GM20000 (cell line): Measurements from ENCODE around the gene SLC26A8.

ENCODE experiments used
- DNase-seq: peaks from one replicate; pipeline ENCODE4 v3.0.0; 2012; ENCODE audit warnings: low spot score
- TF ChIP-seq, protein P1 (sequence below): IDR thresholded peaks from 2 replicates; pipeline ENCODE4 v1.5.1; 2012; ENCODE audit warnings: mild to moderate bottlenecking, control low read depth; ENCODE audit errors: extremely low read depth, missing control alignments

SLC26A8 gene

DNA sequence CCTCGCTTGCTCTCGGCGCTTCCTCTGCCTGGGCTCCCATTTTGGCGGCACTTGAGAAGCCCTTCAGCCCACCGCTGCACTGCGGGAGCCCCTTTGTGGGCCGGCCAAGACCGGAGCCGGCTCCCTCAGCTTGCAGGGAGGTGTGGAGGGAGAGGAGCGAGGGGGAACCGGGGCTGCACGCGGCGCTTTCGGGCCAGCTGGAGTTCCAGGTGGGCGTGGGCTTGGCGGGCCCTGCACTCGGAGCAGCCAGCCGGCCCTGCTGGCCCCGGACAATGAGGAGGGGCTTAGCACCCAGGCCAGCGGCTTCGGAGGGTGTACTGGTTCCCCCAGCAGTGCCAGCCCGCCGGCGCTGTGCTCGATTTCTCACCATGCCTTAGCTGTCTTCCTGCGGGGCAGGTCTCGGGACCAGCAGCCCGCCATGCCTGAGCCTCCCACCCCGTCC is 93.3 kb downstream of the SLC26A8 start:
- TF ChIP-seq, protein P1, sequence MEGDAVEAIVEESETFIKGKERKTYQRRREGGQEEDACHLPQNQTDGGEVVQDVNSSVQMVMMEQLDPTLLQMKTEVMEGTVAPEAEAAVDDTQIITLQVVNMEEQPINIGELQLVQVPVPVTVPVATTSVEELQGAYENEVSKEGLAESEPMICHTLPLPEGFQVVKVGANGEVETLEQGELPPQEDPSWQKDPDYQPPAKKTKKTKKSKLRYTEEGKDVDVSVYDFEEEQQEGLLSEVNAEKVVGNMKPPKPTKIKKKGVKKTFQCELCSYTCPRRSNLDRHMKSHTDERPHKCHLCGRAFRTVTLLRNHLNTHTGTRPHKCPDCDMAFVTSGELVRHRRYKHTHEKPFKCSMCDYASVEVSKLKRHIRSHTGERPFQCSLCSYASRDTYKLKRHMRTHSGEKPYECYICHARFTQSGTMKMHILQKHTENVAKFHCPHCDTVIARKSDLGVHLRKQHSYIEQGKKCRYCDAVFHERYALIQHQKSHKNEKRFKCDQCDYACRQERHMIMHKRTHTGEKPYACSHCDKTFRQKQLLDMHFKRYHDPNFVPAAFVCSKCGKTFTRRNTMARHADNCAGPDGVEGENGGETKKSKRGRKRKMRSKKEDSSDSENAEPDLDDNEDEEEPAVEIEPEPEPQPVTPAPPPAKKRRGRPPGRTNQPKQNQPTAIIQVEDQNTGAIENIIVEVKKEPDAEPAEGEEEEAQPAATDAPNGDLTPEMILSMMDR: no peak

DNA sequence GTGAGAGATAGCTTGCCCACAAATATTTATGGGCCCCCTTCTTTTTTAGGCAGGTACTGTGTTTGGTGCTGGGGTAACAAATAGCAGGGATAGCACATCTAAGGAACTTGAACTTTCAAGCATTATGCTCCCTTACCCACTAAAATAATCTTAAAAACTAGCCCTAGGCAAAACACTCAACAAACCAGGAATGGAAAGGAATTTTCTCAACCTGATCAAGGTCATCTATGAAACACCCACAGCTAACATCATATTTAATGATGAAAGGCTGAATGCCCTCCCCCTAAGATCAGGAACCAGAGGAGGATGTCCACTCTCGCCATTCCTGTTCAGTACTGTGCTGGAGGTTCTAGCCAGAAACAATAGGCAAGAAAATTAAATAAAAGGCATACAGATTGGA is 94.8 kb downstream of the SLC26A8 start:
- DNase-seq: no peak
- TF ChIP-seq, protein P1: no peak

More for the DNA sequence above, 93.3 kb downstream of the SLC26A8 start:
- no peak for DNase-seq

DNA sequence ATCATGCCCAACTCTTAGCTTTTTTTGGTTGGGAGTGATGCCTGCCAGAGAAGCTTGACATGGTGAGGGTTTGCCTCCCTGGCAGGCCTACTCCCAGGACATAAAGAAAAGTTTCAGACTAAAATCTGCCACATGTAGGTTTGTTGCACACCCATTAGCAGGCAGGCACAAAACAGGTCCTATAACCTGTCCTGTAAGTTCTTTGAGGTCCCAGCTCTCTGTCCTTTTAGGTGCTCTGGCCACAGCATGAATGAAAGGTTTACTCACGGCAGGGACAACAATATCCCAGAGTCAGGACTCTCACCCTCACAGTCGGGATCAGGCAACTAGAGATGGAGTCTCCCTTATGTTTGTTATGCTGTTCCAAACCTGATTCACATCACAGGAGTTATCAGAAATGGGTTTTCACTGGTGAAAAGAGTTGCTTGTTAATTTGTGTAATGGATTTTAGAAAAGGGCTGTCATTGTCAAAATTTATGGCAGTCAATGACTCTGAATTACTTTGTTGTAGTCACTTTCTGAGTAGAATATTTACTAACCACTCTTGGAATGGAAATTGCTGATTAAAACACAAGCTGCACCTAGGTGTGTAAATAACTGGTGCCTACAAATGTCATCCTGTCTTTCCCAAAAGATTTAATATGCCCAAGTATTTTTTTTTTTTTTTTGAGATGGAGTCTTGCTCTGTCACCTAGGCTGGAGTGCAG is 97.8 kb downstream of the SLC26A8 start:
- TF ChIP-seq, protein P1: no peak
- no peak for DNase-seq

DNA sequence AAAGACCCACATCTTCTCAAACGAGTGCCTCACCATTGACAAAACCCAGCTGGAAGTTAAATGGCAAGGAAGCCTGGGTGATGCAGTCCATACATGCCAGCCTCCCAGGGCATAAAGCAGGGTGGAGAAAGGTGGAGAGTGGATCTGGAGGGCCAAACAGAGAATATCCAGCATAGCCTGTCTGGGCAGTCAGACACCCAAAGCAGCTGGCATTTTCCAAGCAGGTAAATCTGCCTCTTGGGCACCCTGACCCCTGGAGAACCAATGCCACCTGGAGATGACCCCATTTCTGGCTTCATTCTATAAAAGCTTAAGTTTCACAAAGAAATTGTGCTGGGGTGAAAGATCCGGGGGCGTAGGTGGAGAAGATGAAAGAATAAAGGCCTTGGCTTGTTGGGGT is 98.5 kb downstream of the SLC26A8 start:
- no peak for DNase-seq
- TF ChIP-seq, protein P1: no peak

DNA sequence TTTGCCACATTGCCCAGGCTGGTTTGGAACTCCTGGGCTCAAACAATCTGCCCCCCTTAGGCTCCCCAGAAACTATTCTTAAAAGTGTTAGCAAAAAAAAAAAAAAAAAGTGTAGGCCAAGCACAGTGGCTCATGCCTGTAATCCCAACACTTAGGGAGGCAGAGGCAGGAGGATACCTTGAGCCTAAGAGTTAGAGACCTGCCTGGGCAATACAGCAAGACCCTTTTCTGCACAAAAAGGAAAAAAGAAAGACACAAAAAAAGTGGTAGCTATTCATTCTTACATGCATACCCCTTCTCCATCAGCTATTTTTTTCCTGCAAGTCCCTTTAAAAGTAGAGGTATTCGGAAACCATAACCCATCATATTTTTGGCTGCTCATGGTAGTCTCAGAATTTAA is 100.3 kb downstream of the SLC26A8 start:
- TF ChIP-seq, protein P1: no peak
- no peak for DNase-seq

DNA sequence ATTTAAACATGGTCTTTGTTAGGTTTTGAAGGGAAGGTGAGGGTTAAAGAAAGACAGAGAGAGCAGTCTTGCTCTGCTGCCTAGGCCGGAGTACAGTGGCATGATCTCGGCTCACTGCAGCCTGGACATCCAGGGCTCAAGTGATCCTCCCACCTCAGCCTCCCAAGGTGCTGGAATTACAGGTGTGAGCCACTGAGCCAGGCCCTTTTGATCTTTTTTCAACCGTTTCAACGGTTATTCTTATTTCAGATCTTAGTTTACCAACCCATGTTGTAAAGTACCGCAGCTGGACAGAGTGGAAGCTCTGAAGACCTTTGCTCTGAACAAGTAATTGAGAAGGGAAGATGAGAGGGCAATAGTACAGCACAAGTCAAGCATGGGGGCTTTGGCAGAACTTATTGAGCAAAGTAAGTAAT is 102.3 kb downstream of the SLC26A8 start:
- DNase-seq: no peak
- TF ChIP-seq, protein P1: no peak

DNA sequence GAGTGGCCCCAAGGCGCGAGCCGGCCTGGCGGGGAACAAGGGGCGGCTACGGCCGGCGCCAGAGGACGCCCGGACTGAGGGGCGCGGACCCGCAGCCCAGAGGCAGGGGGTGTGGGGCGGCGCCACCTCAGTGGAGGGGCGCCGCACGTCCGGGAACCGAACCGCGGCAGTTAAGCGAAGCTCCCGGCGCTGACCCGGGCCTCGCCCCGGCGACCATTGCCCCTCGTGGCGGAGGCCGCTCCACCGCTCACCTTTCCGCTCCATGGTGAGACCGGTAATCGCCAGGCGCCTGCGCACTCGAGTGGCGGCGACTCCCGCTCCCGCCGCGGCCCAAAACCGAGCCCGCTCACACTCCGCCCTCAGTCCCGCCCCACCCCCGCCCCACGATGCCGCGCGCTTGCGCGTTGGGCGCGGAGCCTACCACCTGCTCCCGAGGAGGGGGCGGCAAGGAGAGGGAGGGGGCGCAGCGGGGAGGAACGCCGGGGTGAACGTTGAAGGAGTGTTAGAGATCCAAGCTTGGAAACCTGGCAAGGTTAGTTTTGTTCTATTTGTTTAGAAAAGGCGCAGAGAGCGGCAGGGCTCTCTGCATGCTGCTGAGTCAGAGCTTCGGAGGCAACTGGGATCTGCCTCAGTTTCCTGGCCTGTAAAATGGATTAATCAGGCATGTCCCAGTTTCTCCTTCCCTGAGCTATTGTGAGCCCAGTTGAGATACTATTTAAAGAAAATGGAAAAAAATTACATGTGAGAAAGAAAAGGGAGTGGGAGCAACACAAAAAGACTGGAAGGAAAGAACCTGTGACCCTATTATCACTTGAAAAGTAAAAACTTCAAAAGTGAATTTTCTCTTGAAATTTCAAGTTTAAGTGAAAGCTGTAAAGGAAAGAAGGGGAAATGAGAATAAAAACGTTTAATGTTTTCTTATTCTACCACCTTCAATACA is 103.4 kb downstream of the SLC26A8 start, which contains the start of gene SRPK1:
SRPK1 (minus strand) TSS at position 306 of the 940 bp plus-strand sequence; CDS start at position 264, 42 bp downstream.
- TF ChIP-seq, protein P1: no peak
- DNase-seq: peak; percentile 99
